Ishikawa (cell line): Measurements from ENCODE around the gene HAGHL.

Source experiments
- EP300 ChIP-seq: IDR thresholded peaks from 2 replicates; pipeline ENCODE4 v1.6.1; 2012; ENCODE audit warnings: borderline replicate concordance
- FOXM1 ChIP-seq: IDR thresholded peaks from 2 replicates; pipeline ENCODE4 v1.6.1; 2012; ENCODE audit warnings: low read depth, borderline replicate concordance
- MAX ChIP-seq: IDR thresholded peaks from 2 replicates; pipeline ENCODE4 v1.6.1; 2012
- REST ChIP-seq: IDR thresholded peaks from 2 replicates; pipeline ENCODE4 v1.6.1; 2012; ENCODE audit warnings: low read depth, mild to moderate bottlenecking
- YY1 ChIP-seq: IDR thresholded peaks from 2 replicates; pipeline ENCODE4 v1.6.1; 2012; ENCODE audit warnings: low read depth

- no peak for TF ChIP-seq FOXM1
- TF ChIP-seq MAX = no peak
- TF ChIP-seq EP300 = no peak
- TF ChIP-seq REST = no peak
- no peak for TF ChIP-seq YY1
These were observed 40.2 kb upstream of the HAGHL start for GRCh38 chr16:686459-687260.
